Right lobe of liver (tissue), 4 donors: ENCODE data around the gene MAML2.

Experiments
- POLR2A ChIP-seq: fragments of 450-650 bp; IDR thresholded peaks from one replicate; pipeline ENCODE4 v1.6.1; 2017; ENCODE audit warnings: antibody characterized with exemption, mild to moderate bottlenecking
- TF ChIP-seq, protein P1 (sequence below), 4 donors: fragments of 200-600 bp in 3 of 4; fragments of 450-650 bp in 1 of 4; IDR thresholded peaks; one replicate each; pipeline versions ENCODE4 v1.5.1 to v1.8.0; 2016 to 2022; ENCODE audit warnings: antibody characterized with exemption in 4 of 4, mild to moderate bottlenecking in 2 of 4
- donor health status: DM: no; HTN: no; CAD: no.
- donor health status: DM: no; HTN: no; CAD: no.
- donor health status: DM: no; HTN: yes; CAD: no.

DNA sequence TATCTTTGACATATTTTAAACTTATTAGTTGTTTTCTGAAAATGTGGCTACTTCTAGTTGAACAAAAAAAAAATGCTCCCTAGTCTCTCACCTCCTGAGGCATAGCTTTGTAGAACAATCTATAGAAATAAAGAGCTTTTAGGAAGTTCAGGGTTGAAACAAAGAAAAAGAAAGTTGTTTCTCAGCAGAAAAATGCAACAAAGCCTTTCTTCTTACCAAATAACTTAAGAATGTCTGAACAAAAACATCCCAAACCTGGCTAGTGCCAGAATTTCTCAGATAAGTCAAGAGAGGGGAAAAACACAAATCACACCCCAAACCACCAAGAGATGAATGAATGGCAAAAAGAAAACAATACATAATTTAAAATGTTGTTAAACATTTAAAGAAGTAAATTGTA is 114.1 kb downstream of the MAML2 start:
- TF ChIP-seq, protein P1, sequence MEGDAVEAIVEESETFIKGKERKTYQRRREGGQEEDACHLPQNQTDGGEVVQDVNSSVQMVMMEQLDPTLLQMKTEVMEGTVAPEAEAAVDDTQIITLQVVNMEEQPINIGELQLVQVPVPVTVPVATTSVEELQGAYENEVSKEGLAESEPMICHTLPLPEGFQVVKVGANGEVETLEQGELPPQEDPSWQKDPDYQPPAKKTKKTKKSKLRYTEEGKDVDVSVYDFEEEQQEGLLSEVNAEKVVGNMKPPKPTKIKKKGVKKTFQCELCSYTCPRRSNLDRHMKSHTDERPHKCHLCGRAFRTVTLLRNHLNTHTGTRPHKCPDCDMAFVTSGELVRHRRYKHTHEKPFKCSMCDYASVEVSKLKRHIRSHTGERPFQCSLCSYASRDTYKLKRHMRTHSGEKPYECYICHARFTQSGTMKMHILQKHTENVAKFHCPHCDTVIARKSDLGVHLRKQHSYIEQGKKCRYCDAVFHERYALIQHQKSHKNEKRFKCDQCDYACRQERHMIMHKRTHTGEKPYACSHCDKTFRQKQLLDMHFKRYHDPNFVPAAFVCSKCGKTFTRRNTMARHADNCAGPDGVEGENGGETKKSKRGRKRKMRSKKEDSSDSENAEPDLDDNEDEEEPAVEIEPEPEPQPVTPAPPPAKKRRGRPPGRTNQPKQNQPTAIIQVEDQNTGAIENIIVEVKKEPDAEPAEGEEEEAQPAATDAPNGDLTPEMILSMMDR (IDR thresholded peaks at IDR 0.05), result no peak
- no peak for TF ChIP-seq POLR2A
